Smooth muscle cell (in vitro differentiated cells): Measurements from ENCODE around the gene CTNND2. TPM values are rescaled to one million over a fixed set of nuclear protein-coding genes. Genes with fewer than 3 reads are reported as not detected.

Experiments
- DNase-seq: peaks from one replicate; lab custom pipeline; 2025; ENCODE audit not compliant: unreplicated experiment; lab: John Stamatoyannopoulos, UW
- H2AFZ ChIP-seq: fragments of 200-600 bp; sonication (generic); 2 replicates; pipeline ENCODE4 v1.6.0; 2016; ENCODE audit warnings: antibody characterized with exemption, low read depth, mild to moderate bottlenecking
- H3F3A ChIP-seq: fragments of 200-600 bp; sonication (generic); 2 replicates; pipeline ENCODE4 v1.6.0; 2017; ENCODE audit warnings: antibody characterized with exemption, low read depth
- H3K27ac ChIP-seq: fragments of 200-600 bp; sonication (generic); 2 replicates; pipeline ENCODE4 v1.5.1; 2016; ENCODE audit warnings: low read depth, mild to moderate bottlenecking
- H3K27me3 ChIP-seq: fragments of 200-600 bp; sonication (generic); 2 replicates; pipeline ENCODE4 v1.6.1; 2016; ENCODE audit warnings: low read depth, mild to moderate bottlenecking
- H3K36me3 ChIP-seq: fragments of 200-600 bp; sonication (generic); 2 replicates; pipeline ENCODE4 v1.5.1; 2016; ENCODE audit warnings: low read depth
- H3K4me1 ChIP-seq: fragments of 200-600 bp; sonication (generic); 2 replicates; pipeline ENCODE4 v1.5.1; 2016; ENCODE audit warnings: low read depth
- H3K4me2 ChIP-seq: fragments of 200-600 bp; sonication (generic); 2 replicates; pipeline ENCODE4 v1.6.0; 2016; ENCODE audit warnings: mild to moderate bottlenecking
- H3K4me3 ChIP-seq: fragments of 200-600 bp; sonication (generic); 2 replicates; pipeline ENCODE4 v1.5.1; 2016; ENCODE audit warnings: mild to moderate bottlenecking
- H3K79me2 ChIP-seq: fragments of 200-600 bp; sonication (generic); 2 replicates; pipeline ENCODE4 v1.6.0; 2016; ENCODE audit warnings: low read depth, mild to moderate bottlenecking
- H3K9ac ChIP-seq: fragments of 200-600 bp; sonication (generic); 2 replicates; pipeline ENCODE4 v1.6.0; 2016; ENCODE audit warnings: low read depth
- H3K9me3 ChIP-seq: fragments of 200-600 bp; sonication (generic); replicated peaks from 2 replicates; pipeline ENCODE4 v1.5.1; 2016; ENCODE audit warnings: low read depth
- H4K20me1 ChIP-seq: fragments of 200-600 bp; sonication (generic); 2 replicates; pipeline ENCODE4 v1.6.0; 2016; ENCODE audit warnings: low read depth
- WGBS: methylation state at CpG from one replicate; pipeline ENCODE4 v1.1.7; 2016; ENCODE audit warnings: low lambda C conversion rate; 5-methylcytosine and 5-hydroxymethylcytosine counted together
- polyA plus RNA-seq: library from polyadenylated mRNA; unstranded; fragments of >200 nt; fragmentation: Nextera tagmentation; extraction: Ambion mirVana; gene quantifications from 2 replicates; pipeline ENCODE4 v1.2.1, GENCODE V29; 2016
- total RNA-seq: library from RNA; depleted of rRNA; stranded (reverse); fragments of >200 nt; gene quantifications from 2 replicates; pipeline ENCODE4 v1.2.3, GENCODE V29; 2014
- TF ChIP-seq, protein P1 (sequence below): fragments of 200-600 bp; sonication (generic); IDR thresholded peaks from 2 replicates; pipeline ENCODE4 v1.5.1; 2017; ENCODE audit warnings: borderline replicate concordance, mild to moderate bottlenecking, antibody characterized with exemption; ENCODE audit not compliant: insufficient read depth, poor library complexity, severe bottlenecking

CTNND2 gene
- total and polyA plus RNA-seq, 2 experiments from 2014 or later = 2.7 to 5.8 TPM

DNA sequence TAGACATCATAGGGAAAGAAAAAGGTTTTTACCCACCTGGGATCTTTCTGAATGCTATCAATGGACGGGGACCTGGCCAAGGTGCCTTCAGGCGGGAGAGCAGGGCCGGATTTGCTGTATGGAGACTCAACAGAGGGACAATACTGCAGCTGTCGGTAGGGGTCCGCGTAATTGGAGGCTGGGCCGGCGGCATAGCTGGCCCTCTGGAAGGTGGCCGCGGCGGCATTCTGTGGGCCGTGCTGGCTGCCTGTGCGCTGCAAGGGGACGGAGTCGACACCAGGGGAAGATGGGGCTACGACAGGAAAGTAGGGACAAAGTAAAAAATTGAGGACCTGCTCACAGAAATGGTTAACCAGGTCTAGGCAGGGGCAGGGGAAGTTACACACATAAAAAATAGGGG is 557.9 kb downstream of the CTNND2 start:
- no peak overlapping the region for H3K4me2 ChIP-seq
- H3F3A ChIP-seq = no peaks in the 10 kb centered on the region
- 82% methylated on average over 16 of the region's 16 CpGs for WGBS
- H4K20me1 ChIP-seq = no peaks in the 10 kb centered on the region
- TF ChIP-seq, protein P1, sequence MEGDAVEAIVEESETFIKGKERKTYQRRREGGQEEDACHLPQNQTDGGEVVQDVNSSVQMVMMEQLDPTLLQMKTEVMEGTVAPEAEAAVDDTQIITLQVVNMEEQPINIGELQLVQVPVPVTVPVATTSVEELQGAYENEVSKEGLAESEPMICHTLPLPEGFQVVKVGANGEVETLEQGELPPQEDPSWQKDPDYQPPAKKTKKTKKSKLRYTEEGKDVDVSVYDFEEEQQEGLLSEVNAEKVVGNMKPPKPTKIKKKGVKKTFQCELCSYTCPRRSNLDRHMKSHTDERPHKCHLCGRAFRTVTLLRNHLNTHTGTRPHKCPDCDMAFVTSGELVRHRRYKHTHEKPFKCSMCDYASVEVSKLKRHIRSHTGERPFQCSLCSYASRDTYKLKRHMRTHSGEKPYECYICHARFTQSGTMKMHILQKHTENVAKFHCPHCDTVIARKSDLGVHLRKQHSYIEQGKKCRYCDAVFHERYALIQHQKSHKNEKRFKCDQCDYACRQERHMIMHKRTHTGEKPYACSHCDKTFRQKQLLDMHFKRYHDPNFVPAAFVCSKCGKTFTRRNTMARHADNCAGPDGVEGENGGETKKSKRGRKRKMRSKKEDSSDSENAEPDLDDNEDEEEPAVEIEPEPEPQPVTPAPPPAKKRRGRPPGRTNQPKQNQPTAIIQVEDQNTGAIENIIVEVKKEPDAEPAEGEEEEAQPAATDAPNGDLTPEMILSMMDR = no peak
- H3K79me2 ChIP-seq = no peaks in the 10 kb centered on the region
- no peaks in the 10 kb centered on the region for H3K27me3 ChIP-seq
- H3K27ac ChIP-seq = no peak overlapping the region
- no peaks in the 10 kb centered on the region for H3K9me3 ChIP-seq
- no peak overlapping the region for H3K9ac ChIP-seq
- no peaks in the 10 kb centered on the region for H3K36me3 ChIP-seq
- no peak for DNase-seq
- H2AFZ ChIP-seq = no peak overlapping the region
- no peaks in the 10 kb centered on the region for H3K4me1 ChIP-seq
- no peak overlapping the region for H3K4me3 ChIP-seq

- Histone ChIP-seq H3K27ac (no peak overlapping the region), H3K27me3 (no peaks in the 10 kb centered on the region), H3F3A (no peaks in the 10 kb centered on the region), H3K9me3 (no peaks in the 10 kb centered on the region), H2AFZ (no peak overlapping the region), H3K36me3 (no peaks in the 10 kb centered on the region), H3K9ac (no peak overlapping the region), H4K20me1 (no peaks in the 10 kb centered on the region), H3K4me3 (no peak overlapping the region), H3K4me1 (no peaks in the 10 kb centered on the region), H3K79me2 (no peaks in the 10 kb centered on the region), H3K4me2 (no peak overlapping the region)
- DNase-seq = no peak
- 93% methylated on average over 3 of the region's 3 CpGs for WGBS
- TF ChIP-seq, protein P1 = no peak
Measured at GRCh38 chr5:11335881-11336760, 568.1 kb downstream of the CTNND2 start.

GRCh38 chr5:11334404-11334803 is 569.8 kb downstream of the CTNND2 start:
- H3K79me2 ChIP-seq = no peaks in the 10 kb centered on the region
- H3F3A ChIP-seq = no peaks in the 10 kb centered on the region
- no peak overlapping the region for H3K27ac ChIP-seq
- no peaks in the 10 kb centered on the region for H3K36me3 ChIP-seq
- H4K20me1 ChIP-seq = no peaks in the 10 kb centered on the region
- no peaks in the 10 kb centered on the region for H3K4me1 ChIP-seq
- H3K4me3 ChIP-seq = no peak overlapping the region
- DNase-seq = no peak
- no peaks in the 10 kb centered on the region for H3K9me3 ChIP-seq
- H2AFZ ChIP-seq = no peak overlapping the region
- H3K9ac ChIP-seq = no peak overlapping the region
- H3K27me3 ChIP-seq = no peaks in the 10 kb centered on the region
- no peak overlapping the region for H3K4me2 ChIP-seq
- TF ChIP-seq, protein P1 = no peak
- WGBS = 90% methylated on average over 3 of the region's 3 CpGs
